WI38 (cell line): Measurements from ENCODE around the gene NOP16.

Experiments used
- H3K4me3 ChIP-seq: 2 replicates; pipeline ENCODE4 v1.5.1; 2011; ENCODE audit warnings: low read depth, mild to moderate bottlenecking, control low read depth, low read length
- TF ChIP-seq, protein P1 (sequence below): IDR thresholded peaks from 2 replicates; pipeline ENCODE4 v1.5.1; 2012; ENCODE audit warnings: low read depth, mild to moderate bottlenecking, control low read depth, low read length

The NOP16 gene

GRCh38 chr5:176341325-176342157 is 46.9 kb downstream of the NOP16 start:
- no peak overlapping the region for H3K4me3 ChIP-seq
- TF ChIP-seq, protein P1, sequence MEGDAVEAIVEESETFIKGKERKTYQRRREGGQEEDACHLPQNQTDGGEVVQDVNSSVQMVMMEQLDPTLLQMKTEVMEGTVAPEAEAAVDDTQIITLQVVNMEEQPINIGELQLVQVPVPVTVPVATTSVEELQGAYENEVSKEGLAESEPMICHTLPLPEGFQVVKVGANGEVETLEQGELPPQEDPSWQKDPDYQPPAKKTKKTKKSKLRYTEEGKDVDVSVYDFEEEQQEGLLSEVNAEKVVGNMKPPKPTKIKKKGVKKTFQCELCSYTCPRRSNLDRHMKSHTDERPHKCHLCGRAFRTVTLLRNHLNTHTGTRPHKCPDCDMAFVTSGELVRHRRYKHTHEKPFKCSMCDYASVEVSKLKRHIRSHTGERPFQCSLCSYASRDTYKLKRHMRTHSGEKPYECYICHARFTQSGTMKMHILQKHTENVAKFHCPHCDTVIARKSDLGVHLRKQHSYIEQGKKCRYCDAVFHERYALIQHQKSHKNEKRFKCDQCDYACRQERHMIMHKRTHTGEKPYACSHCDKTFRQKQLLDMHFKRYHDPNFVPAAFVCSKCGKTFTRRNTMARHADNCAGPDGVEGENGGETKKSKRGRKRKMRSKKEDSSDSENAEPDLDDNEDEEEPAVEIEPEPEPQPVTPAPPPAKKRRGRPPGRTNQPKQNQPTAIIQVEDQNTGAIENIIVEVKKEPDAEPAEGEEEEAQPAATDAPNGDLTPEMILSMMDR, result no peak

GRCh38 chr5:176339304-176339703 is 49.1 kb downstream of the NOP16 start:
- no peak overlapping the region for H3K4me3 ChIP-seq
- TF ChIP-seq, protein P1, result no peak

- TF ChIP-seq, protein P1, result no peak
- no peak overlapping the region for H3K4me3 ChIP-seq
These were observed 50.5 kb downstream of the NOP16 start for GRCh38 chr5:176337913-176338312.

DNA sequence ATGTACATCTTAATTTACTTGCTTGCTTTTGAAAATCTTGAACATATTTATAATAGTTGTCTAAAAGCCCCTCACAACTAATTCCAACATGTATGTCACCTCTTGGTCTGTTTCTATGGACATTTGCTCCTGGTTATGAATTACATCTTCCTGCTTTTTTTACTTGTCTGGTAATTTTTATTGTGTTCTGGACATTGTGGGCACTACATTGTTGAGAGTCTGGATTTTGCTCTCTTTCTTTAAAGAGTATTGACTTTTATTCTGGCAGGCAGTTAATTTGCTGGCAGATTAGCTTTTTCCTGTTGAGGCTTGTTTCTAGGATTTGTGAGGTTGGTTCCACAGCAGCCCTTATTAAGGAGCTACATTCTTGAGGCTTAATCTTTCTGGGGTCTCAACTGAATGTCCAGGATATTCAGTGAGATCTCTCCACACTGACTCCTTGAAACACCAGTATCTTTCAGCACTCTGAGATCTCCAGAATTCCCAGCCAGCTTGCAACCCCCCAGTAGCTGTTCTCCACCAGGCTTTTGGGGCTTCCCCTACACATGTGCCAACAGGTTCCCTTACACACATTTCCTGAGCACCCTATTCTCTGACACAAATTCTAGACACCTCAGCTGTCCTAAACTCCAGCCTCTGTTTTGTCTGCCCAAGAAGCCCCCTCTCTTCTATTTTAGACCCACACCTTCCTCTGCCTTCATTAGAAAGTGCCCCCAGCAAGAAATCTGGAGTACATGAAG is 54.2 kb downstream of the NOP16 start:
- no peak overlapping the region for H3K4me3 ChIP-seq
- TF ChIP-seq, protein P1, result no peak
